GM13976 (cell line): Measurements from ENCODE around the gene RUVBL2.

Experiments used
- DNase-seq: peaks from one replicate; pipeline ENCODE4 v3.0.0; 2012; ENCODE audit warnings: low spot score
- in situ Hi-C: fragments of 300-500 bp; cut with MboI; formaldehyde crosslinking; loops from one replicate; pipeline ENCODE4 v1.12.0; 2022; ENCODE audit warnings: low sequenced_read_pairs, mixed read lengths, inconsistent platforms; ENCODE audit not compliant: unreplicated experiment
- TF ChIP-seq, protein P1 (sequence below): IDR thresholded peaks from 2 replicates; pipeline ENCODE4 v1.5.1; 2012; ENCODE audit warnings: borderline replicate concordance, mild to moderate bottlenecking; ENCODE audit not compliant: insufficient read depth; ENCODE audit errors: extremely low read depth, missing control alignments, control extremely low read depth

RUVBL2 gene

DNA sequence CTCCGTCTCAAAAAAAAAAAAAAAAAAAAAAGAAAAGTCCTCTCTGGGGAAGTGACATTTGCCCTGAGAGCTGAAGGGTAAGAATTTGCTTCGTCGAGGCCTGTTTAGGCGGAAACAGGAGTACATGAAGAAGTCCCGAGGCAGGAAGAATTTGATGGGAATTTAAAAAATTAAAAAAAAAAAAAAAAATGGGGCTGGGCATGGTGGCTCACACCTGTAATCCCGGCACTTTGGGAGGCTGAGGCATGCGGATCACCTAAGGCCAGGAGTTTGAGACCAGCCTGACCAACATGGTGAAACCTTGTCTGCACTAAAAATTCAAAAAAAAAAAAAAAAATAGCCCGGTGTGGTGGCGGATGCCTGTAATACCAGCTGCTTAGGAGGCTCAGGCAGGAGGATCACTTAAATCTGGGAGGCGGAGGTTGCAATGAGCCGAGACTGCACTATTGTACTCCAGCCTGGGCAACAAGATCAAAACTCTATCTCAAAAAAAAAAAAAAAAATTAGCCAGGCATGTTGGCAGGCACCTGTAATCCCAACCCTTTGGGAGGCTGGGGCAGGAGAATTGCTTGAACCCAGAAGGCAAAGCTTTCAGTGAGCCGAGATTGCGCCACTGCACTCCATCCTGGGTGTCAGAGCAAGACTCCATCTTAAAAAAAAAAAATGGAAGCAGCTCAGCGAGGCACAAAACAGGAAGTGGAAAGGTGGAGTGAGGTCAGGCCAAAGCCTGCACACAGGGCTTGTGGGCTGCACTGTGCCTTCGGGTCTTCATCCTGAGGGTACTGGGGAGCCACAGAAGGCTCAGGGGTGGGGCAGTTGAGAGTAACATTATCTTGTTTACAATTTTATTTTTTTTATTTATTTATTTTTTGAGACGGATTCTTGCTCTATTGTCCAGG, 34.1 kb upstream of the RUVBL2 start:
- TF ChIP-seq, protein P1, sequence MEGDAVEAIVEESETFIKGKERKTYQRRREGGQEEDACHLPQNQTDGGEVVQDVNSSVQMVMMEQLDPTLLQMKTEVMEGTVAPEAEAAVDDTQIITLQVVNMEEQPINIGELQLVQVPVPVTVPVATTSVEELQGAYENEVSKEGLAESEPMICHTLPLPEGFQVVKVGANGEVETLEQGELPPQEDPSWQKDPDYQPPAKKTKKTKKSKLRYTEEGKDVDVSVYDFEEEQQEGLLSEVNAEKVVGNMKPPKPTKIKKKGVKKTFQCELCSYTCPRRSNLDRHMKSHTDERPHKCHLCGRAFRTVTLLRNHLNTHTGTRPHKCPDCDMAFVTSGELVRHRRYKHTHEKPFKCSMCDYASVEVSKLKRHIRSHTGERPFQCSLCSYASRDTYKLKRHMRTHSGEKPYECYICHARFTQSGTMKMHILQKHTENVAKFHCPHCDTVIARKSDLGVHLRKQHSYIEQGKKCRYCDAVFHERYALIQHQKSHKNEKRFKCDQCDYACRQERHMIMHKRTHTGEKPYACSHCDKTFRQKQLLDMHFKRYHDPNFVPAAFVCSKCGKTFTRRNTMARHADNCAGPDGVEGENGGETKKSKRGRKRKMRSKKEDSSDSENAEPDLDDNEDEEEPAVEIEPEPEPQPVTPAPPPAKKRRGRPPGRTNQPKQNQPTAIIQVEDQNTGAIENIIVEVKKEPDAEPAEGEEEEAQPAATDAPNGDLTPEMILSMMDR, result no peak
- no peak for DNase-seq
- in situ Hi-C loops, result no loop called here

DNA sequence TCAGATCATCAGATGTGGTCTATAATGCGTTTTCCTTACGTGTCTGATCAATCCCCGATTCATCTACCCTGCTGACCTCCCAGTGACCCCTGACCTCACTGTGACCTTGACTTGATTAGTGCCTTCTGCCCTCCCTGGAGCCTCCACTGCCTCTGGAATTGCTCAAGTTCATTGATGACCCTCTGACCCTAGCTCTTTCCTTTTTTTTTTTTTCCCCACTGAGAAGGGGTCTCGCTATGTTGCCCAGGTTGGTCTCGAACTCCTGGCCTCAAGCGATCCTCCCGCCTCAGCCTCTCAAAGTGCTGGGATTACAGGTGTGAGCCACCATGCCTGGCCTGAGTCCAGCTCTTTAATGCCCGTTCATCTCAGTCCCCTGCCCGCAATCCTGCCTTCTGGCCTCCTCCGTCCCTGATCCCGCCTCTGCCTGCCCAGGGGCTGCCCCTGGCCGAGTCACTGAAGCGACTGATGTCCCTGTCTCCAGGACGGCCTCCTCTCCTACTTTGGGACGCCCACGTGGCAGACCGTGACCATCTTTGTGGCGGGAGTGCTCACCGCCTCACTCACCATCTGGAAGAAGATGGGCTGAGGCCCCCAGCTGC, 32.5 kb upstream of the RUVBL2 start:
- in situ Hi-C loops, result no loop called here
- TF ChIP-seq, protein P1, result no peak
- DNase-seq, result no peak

GRCh38 chr19:48961673-48962028, 32.0 kb upstream of the RUVBL2 start:
- TF ChIP-seq, protein P1, result no peak
- DNase-seq, result no peak
- in situ Hi-C loops, result no loop called here

DNA sequence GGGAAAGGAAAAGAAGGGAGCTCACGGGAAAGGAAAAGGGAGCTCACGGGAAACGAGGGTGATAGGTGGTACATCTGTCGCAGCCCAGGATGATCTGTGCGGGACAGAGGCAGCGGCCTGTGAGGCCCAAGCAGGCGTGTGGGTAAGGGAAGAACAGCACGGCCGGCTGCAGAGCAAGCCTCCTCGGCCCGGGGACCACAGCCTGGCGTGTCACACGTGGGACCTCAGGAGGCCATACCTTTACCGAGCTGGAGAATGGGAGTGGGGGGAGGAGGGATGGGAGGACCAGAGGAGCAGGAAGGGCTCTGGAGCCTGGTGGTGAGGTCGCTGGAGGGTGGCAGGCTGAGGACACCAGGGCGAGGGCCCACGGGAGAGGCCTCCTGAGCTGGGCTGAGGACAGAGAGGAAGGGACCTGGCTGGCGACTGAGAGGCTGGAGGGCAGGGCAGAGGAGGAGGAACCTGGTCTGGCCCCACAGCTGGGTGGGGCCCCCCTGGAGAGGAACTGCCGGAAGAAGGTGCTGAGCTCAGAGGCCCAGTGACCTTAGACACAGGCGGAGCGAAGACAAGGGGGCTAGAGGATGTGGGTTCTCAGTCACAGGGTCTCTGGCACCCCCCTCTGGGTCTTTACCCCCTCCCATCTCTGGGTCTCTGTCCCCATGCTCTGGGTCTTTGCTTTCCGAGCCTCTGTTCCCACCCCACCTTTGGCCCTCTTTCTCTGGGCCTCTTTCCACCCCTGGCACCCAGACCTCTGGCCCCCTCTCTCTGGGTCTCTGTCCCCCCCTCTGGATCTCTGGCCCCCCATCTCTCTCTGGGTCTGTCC, 31.4 kb upstream of the RUVBL2 start:
- in situ Hi-C loops, result no loop called here
- TF ChIP-seq, protein P1, result no peak

DNA sequence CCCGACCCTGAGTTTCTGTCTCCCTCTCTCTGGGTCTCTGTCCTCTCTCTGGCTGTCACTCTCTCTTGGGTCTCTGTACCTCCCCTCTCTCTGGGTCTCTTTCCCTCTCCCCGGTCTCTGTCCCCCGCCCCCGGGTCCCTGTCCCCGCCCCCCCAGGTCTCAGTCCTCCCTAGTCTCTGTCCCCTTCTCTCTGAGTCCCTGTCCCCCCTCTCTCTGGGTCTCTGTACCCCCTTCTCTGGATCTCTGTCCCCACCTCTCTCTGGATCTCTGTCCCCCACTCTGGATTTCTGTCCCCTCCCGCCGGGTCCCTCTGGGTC, 30.9 kb upstream of the RUVBL2 start:
- in situ Hi-C loops, result no loop called here
- TF ChIP-seq, protein P1, result no peak
- no peak for DNase-seq

More for the DNA sequence above, 31.4 kb upstream of the RUVBL2 start:
- DNase-seq, result peak; percentile 88

GRCh38 chr19:48963371-48964204, 30.1 kb upstream of the RUVBL2 start:
- TF ChIP-seq, protein P1, result no peak
- in situ Hi-C loops, result no loop called here
- peak; percentile 87 for DNase-seq
